Left forelimb (tissue), 1 donor: ENCODE results near the gene SLC24A4.

Experiments
- DNase-seq: peaks from one replicate; pipeline ENCODE4 v3.0.0-alpha.2; 2018; ENCODE audit warnings: low spot score

Gene SLC24A4

DNA sequence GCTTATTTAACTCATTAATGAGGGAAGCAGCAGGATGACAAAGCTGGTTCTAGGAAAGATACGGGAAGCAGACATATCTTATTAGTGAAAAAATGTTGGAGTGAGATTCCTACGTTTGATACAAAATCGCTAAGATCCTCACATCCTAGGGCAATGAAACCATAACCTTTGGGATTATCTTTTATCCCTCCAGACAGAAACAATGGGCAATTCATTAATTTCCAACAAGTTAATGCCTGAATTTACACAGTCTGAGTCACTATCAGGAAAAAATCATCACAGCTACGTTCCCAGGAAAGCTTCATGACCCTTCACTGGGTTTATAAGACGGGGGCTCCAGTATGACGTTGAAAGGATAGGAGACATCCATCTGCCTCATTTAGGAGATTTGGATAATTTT, 45.0 kb downstream of the SLC24A4 start:
- no peak for DNase-seq

- DNase-seq = no peak
Observed at GRCh38 chr14:92369097-92369496, 46.1 kb downstream of the SLC24A4 start.

GRCh38 chr14:92372230-92372629, 49.3 kb downstream of the SLC24A4 start:
- DNase-seq = no peak

GRCh38 chr14:92373336-92373735, 50.4 kb downstream of the SLC24A4 start:
- DNase-seq = no peak

DNA sequence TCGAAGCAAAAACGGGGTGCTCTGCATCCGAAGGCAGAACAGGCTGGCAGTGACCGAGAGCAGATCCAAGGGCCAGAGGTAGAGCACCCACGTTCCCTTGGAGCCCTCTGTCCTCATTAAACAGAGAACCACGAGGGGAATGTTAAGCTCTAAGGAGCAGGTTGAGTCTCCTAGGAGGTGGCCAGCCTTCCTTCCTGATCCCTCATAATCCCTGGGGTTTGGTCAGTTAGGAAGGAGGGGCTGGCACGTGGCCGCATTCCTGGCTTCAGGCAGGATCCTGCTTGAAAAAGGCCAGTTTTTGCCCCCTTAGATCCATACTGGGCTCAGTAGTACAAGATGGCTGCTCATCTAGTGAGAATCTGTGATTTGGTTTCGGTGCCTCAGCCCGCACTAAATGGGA, 57.2 kb downstream of the SLC24A4 start:
- no peak for DNase-seq

DNA sequence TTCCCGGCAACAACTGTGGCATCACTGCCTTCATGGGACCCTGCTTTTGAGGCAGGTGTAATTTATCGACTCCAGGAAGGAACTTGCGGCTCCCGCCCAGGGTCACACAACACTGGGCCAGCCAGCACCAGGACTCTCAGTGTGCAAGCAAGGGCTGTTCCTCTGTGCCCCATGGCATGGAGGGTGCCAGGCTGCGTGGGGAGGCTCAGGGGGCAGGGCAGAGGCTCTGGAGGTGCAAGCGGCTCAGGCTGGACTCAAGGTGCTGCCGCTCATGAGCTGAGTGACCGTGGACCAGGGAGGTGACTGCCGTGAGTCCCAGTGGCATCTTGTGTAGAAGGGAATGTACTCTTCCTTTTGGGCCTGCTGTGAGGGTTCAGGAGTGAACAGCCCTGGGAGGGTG, 57.6 kb downstream of the SLC24A4 start:
- no peak for DNase-seq

GRCh38 chr14:92382677-92383076, 59.7 kb downstream of the SLC24A4 start:
- DNase-seq = no peak

DNA sequence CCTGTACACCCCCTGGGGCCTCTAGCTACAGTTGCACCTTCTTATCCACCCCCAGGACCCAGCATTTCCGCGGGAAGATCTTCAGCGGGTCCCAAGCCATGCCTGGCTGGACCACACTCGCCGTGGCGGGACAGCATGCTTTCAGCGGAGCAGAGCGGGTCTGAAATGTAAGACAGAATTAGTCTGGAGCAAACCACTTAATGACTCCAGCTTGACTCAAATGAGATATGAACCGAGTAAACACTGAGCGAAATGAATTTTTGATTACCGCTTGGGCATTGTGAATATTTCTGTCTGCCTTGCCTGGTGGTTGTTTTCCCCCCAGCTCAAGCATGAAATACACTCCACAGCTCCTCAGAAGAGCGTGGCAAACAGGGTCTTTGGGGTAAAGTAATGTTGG, 60.8 kb downstream of the SLC24A4 start:
- no peak for DNase-seq

GRCh38 chr14:92384461-92385133, 61.6 kb downstream of the SLC24A4 start:
- no peak for DNase-seq

DNA sequence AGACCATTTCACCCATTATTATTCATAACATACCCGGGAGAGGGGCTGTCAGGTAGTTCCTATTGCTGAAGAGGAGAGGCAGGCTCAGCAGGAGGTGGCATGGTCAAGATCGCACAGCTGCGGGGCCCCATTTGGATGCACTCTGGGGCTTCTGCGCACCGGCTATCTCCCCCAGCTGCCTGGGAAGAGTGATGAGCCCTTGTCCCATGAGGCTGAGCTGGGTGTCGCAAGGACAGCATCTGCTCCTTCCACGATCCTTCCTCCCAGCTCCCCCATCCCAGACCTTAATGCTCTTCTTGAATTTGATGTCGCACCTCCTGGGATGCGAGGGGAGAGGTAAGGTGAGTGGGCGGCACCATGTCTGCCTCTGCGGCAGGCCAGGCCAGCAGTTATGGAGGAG, 62.6 kb downstream of the SLC24A4 start:
- no peak for DNase-seq

GRCh38 chr14:92386165-92386564, 63.2 kb downstream of the SLC24A4 start:
- DNase-seq = no peak

DNA sequence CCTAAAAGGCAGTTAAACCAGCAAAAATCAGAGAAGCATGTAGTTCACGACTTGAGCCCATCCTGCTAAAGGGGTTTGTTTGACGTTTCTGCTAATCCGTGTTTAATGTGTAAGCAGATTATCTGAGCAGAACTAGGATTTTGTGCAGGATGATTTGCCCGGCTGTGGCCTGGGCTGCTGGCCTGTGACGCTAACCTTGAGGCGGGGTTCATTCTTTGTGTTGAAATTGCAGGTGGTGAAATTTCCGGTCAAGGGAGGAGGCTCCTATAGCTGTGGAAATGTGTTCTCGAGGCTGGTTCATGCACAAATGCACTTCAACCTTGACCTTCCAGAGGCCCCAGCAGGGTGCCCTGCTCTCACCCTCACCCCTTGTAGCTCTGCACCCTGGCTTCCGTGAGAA, 63.7 kb downstream of the SLC24A4 start:
- no peak for DNase-seq

- DNase-seq = no peak
Observed at GRCh38 chr14:92387578-92387977, 64.6 kb downstream of the SLC24A4 start.

DNA sequence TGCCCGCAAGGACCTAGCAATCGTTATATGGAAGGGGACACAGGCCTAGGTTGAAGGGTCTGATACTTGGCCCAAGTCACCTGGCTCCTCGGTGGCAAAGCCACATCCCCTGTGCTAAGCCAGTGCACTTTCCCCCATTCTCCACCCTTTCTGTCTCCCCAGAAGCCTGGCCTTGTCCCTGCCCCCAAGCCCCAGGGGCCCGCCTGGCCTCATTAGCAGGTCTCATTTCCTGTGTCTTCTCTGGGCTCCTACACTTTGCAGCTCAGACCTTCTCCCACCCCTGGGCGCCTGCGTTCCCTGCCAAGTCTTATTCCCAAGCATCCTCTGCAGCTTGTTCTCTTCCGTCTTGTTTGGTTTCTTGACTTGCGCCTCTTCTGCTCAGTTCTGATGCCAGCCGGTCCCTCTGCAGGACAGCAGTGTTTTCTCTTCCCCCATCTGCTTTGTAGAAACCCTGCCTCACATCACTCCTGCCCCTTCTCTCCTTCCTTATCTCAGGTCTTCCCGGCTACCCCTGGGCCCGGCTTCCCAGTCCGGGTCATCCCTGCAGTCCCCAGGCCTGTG, 66.7 kb downstream of the SLC24A4 start:
- DNase-seq = no peak

DNA sequence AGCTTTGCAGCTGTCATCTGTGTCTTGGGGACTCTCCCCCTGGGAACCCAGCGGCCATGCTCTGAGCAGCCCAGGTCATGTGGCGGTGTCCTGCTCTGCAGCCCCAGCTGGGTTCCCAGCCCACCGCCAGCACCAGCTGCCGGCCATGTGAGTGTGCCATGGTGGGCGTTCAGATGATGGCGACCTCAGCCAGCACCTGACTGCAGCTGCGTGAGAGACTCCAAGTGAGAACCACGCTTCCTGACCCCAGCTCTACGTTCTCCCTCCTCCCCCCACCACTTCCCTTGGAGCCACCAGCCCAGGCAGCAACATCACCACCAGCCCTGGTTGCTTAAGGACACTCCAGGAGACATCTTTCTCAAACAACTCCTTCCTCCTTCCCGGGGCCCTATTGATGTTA, 68.8 kb downstream of the SLC24A4 start:
- no peak for DNase-seq

- no peak for DNase-seq
Observed at GRCh38 chr14:92392711-92393110, 69.7 kb downstream of the SLC24A4 start.

DNA sequence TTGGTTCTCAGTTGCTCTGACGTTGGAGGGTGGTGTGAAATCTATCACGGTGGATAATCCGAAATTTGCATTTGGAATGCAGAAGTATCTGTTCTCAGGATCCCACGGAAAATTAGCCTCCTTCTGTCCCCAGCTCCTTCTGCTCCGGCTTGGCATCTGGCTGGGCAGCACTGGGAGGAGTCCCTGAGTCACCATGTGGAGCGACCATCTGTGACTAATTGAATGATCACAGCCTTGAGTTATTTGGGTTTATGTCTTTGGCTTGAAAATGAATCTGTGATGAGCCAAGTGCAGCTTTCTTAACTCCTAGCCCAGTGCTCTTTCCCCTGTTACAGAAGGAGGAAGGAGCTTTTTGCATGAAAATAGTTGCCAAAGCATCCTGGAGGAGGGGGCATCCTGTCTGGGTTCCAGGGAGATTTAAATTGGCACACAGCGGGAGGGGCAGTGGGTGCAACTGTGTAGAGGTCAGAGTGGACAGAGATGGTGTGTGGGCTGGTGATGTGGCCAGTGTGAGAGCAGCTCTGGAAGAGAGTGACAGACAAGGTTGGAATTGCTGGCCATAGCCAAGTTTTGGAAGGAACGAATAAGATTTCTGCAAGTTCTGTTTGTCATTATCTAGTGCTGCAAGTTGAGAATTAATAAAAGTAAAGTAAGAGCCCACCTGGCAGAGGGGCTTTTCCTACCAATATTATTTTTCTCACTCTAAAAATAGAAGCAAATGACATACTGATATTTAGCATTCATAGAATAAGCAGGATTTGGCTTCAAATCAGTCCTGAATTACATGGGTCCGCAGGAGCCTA, 74.4 kb downstream of the SLC24A4 start:
- no peak for DNase-seq

- DNase-seq = no peak
Observed at GRCh38 chr14:92397953-92398564, 75.1 kb downstream of the SLC24A4 start.

- no peak for DNase-seq
Observed at GRCh38 chr14:92398888-92399636, 76.1 kb downstream of the SLC24A4 start.

DNA sequence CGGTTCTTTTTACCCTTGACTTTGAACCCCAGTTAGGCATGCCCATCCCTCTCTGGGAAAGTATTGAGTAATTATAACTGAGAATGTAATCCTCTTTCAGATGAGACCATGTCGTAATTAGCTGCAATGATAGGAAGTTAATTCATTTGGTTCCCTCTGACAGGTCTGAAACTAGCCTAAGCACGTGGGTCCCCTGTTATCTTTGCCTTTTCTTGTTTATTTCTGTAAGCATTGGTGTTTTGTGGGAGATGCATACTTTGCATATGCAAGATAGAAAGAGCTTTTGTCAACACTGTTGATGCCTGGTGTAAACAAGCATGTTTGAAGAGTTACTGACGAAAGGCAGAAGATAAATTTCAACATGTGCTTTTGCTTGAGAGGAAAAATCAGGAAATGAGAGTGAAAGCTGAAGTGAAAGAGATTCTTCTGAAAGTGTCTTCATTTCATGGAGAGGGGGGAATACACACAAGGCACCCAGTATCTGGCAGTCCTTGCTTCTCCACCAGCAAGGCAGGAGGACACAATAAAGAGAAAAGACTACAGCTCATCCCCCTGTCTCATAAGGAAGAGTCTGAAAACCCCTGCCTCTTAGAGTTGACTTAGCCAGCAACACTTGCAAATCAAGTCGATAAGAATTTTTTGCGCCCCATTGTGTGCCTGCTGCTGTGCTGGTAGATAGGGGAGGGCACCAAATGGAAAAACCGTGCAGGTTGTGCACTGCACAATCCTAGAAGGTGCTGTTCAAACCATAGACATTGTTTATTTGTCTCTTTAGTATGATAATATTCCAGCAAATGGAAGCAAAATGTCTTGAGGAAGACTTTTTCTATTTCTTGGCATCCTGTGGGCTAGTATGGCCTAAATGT, 77.8 kb downstream of the SLC24A4 start:
- no peak for DNase-seq

GRCh38 chr14:92401561-92401960, 78.6 kb downstream of the SLC24A4 start:
- DNase-seq = no peak
